Esophagus squamous epithelium (tissue), 5 donors: ENCODE measurements around the gene RHEX. TPM values are rescaled to one million over a fixed set of nuclear protein-coding genes. Genes with fewer than 3 reads are reported as not detected.

Source experiments
- DNase-seq: peaks from one replicate; lab custom pipeline; 2025; lab: John Stamatoyannopoulos, UW
- H3K27ac ChIP-seq, 4 donors: fragments of 200-600 bp; sonication (generic); one replicate each; pipeline ENCODE4 v1.5.1; 2016 to 2019; ENCODE audit warnings: mild to moderate bottlenecking in 1 of 4
- H3K27me3 ChIP-seq, 4 donors: fragments of 200-600 bp; sonication (generic); 1 replicate in 3 of 4; 2 replicates in 1 of 4; pipeline versions ENCODE4 v1.5.1 to v1.6.0; 2017 to 2021; ENCODE audit warnings: antibody characterized with exemption in 1 of 4
- H3K36me3 ChIP-seq, 3 donors: fragments of 200-600 bp; sonication (generic); one replicate each; pipeline ENCODE4 v1.5.1; 2016 to 2019
- H3K4me1 ChIP-seq, 3 donors: fragments of 200-600 bp; sonication (generic); one replicate each; pipeline ENCODE4 v1.5.1; 2017 to 2019
- H3K4me3 ChIP-seq, 4 donors: fragments of 200-600 bp; sonication (generic); 1 replicate in 3 of 4; 2 replicates in 1 of 4; pipeline ENCODE4 v1.5.1; 2016 to 2019; ENCODE audit warnings: mild to moderate bottlenecking in 2 of 4, moderate library complexity in 1 of 4
- H3K9me3 ChIP-seq, 3 donors: fragments of 200-600 bp; sonication (generic); one replicate each; pipeline ENCODE4 v1.5.1; 2016 to 2019
- POLR2A ChIP-seq, 4 donors: fragments of 450-650 bp; IDR thresholded peaks; one replicate each; pipeline ENCODE4 v1.6.1; 2017; ENCODE audit warnings: antibody characterized with exemption in 4 of 4, mild to moderate bottlenecking in 4 of 4, moderate library complexity in 3 of 4
- WGBS, 2 donors: methylation state at CpG; one replicate each; pipeline ENCODE4 v1.1.5; 2018; 5-methylcytosine and 5-hydroxymethylcytosine counted together
- intact Hi-C: fragments of 100-400 bp; cut with DNase I; formaldehyde crosslinking; loops from one replicate; pipeline ENCODE4 v1.15.0; 2022
- total RNA-seq, 4 donors: library from RNA; depleted of rRNA; stranded (reverse); fragments of >200 nt; gene quantifications; one replicate each; pipeline ENCODE4 v1.1.0, GENCODE V29; 2016
- TF ChIP-seq, protein P1 (sequence below), 6 experiments: fragments of 450-650 bp in 4 of 6; fragments of 200-600 bp in 2 of 6; sonication (generic) in 2 of 6; IDR thresholded peaks; one replicate each; pipeline ENCODE4 v1.5.1; 2016 to 2019; ENCODE audit warnings: antibody characterized with exemption in 6 of 6, mild to moderate bottlenecking in 4 of 6, moderate library complexity in 4 of 6
- donor health status: DM: yes; HTN: yes; CAD: no.

The RHEX gene
- total RNA-seq, 4 donors from 2014 or later: 0.72 to 21.9 (median 4.5) TPM; not detected in 1

DNA sequence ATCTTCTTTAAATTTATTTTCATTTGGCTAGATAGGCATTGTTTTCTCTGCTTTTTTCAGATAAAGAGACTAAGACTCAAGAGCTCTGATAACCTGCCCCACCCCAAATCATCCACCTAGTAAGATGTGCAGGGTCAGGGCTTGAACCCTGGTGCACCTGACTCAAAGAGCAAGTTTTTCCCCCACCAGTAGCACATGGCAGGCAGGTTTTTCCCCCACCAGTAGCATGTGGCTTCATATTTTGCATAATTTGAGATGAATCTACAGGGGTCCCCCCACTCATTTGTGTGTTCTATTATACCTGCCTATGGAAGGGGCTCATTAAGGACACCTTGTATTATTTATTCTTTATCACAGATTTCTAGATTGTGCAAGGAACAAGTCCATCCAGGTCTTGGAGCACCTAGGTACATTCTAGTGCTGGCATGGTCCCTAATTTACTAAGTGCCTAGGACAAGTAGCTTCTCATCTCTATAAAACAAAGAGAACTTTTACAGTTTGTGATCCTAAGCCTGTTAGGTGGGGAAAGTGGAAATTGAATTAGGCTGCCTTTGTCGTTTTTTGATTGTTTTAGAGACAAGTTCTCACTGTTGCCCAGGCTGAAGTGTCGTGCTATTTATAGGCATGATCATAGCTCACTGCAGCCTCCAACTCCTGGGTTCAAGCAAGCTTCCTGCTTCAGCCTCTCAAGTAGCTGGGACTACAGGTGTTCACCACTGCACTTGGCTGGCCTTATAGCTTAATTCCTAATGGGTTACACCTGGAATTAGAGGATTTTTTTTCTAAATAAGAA lies 16.1 kb upstream of the RHEX start:
- H3K4me1 ChIP-seq: peaks cover 0 to 41% (median 0%) of the 10 kb centered on the region in 3 donors
- TF ChIP-seq POLR2A (IDR thresholded peaks at IDR 0.05): no peak
- TF ChIP-seq, protein P1, sequence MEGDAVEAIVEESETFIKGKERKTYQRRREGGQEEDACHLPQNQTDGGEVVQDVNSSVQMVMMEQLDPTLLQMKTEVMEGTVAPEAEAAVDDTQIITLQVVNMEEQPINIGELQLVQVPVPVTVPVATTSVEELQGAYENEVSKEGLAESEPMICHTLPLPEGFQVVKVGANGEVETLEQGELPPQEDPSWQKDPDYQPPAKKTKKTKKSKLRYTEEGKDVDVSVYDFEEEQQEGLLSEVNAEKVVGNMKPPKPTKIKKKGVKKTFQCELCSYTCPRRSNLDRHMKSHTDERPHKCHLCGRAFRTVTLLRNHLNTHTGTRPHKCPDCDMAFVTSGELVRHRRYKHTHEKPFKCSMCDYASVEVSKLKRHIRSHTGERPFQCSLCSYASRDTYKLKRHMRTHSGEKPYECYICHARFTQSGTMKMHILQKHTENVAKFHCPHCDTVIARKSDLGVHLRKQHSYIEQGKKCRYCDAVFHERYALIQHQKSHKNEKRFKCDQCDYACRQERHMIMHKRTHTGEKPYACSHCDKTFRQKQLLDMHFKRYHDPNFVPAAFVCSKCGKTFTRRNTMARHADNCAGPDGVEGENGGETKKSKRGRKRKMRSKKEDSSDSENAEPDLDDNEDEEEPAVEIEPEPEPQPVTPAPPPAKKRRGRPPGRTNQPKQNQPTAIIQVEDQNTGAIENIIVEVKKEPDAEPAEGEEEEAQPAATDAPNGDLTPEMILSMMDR (IDR thresholded peaks at IDR 0.05): no peak
- H3K27ac ChIP-seq: peak overlapping the region in 1 of 4 donors; percentile 2
- no peaks in the 10 kb centered on the region for H3K9me3 ChIP-seq
- intact Hi-C loops: no loop called here
- 4 to 16% methylated on average over 2 of the region's 2 CpGs for WGBS, 2 donors
- no peaks in the 10 kb centered on the region for H3K36me3 ChIP-seq
- DNase-seq: no peak
- no peak overlapping the region for H3K4me3 ChIP-seq
- peaks cover 0 to 17% (median 0%) of the 10 kb centered on the region in 4 donors for H3K27me3 ChIP-seq

DNA sequence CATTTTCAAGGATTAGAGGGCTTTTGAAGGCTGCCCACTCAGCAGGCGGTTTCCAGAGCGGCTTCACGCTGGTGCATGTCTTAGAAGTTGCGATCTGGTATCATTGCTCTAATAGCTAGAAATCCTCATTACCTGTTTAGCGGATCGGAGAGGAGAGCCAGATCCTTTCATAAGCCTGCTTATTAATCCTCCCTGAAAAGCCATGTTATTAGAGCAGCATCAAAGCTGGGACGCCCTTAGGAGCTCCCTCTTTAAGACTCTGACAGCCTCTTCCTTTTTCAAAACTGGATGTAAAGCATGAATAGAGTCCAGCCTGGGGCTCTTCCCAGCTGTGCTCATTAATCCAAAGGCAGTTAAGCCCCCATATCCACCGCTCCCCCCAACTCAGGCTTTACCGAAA lies 15.4 kb upstream of the RHEX start:
- 40 to 51% methylated on average over 9 of the region's 9 CpGs for WGBS, 2 donors
- Histone ChIP-seq H3K9me3 (no peaks in the 10 kb centered on the region), H3K27me3 (peaks cover 0 to 17% (median 0%) of the 10 kb centered on the region in 4 donors), H3K36me3 (no peaks in the 10 kb centered on the region), H3K4me1 (peaks cover 0 to 41% (median 0%) of the 10 kb centered on the region in 3 donors), H3K27ac (peak overlapping the region in 1 of 4 donors; percentile 2), H3K4me3 (no peak overlapping the region)
- intact Hi-C loops: no loop called here
- DNase-seq: no peak
- no peak for TF ChIP-seq POLR2A (IDR thresholded peaks at IDR 0.05)
- TF ChIP-seq, protein P1 (IDR thresholded peaks at IDR 0.05): no peak

DNA sequence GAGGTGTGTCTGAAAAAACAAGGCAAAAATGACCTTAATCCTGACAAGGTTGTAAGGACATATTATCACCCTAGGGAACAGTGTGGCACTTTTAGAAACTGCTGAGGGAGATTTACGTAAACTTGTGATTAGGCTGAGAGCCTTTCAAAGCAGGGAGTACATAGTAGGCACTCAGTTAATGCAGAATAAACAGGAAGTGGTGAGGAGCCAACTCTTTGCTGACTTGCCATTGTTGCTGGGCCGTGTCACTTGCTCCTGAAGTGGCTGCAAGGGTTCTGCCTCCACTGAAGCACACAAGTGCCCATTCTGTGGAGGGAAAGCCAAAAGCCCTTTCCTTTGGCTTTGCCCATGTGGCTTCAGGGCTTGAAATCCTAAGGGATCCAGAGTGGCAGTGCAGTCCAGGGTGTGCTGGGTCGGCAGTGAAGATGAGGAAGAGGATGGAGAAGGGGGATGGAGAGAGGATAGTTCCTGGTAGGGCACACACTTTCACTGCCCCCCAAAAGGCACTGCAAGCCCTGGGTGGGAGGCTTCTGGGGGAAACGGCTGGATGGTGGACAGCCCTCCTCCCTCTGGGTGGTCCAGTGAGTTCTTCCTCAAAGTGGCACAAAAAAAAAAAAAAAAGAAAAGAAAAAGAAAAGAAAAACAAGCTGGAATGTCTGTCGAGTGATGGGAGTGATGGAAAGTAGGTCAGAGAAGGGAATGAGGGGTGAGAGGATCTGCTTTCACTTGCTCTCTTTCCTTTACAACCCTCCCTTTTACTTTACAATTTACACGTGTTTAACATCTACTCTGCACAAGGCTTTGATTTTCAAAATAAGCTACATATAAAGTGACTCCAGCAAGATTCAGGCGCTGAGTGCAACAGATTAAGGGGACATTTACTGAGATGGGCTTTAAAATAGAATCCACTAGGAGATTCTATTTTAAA lies 13.7 kb upstream of the RHEX start:
- peaks cover 0 to 36% (median 0%) of the 10 kb centered on the region in 3 donors for H3K4me1 ChIP-seq
- H3K27ac ChIP-seq: no peak overlapping the region
- WGBS, 2 donors: 42 to 47% methylated on average over 6 to 7 of the region's 7 CpGs
- H3K27me3 ChIP-seq: peaks cover 0 to 22% (median 0%) of the 10 kb centered on the region in 4 donors
- no peak overlapping the region for H3K4me3 ChIP-seq
- no peak for DNase-seq
- TF ChIP-seq POLR2A (IDR thresholded peaks at IDR 0.05): no peak
- TF ChIP-seq, protein P1 (IDR thresholded peaks at IDR 0.05): no peak
- H3K9me3 ChIP-seq: no peaks in the 10 kb centered on the region
- intact Hi-C loops: no loop called here
- H3K36me3 ChIP-seq: no peaks in the 10 kb centered on the region

DNA sequence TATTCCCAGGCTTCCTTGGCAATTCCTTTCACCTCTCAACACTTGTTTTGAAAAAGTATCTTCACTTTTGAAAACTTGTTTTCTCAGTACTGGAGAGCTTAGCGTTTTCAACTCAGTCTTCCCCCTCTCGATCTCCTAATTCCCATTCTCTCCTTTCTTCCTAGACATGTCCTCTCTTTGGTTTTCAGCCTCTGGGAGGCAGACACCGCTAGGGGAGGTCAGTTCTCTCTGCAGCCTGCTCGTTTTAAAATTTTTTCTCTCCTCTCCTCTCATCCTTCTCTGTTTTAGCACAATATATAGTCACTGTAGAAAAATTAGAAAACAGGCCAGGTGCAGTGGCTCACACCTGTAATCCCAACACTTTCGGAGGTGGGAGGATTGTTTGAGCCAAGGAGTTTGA lies 12.6 kb upstream of the RHEX start:
- no peak overlapping the region for H3K27ac ChIP-seq
- 54 to 56% methylated on average over 5 of the region's 5 CpGs for WGBS, 2 donors
- no peak for DNase-seq
- no peak overlapping the region for H3K4me3 ChIP-seq
- peaks cover 0 to 22% (median 0%) of the 10 kb centered on the region in 4 donors for H3K27me3 ChIP-seq
- peaks cover 0 to 26% (median 0%) of the 10 kb centered on the region in 3 donors for H3K4me1 ChIP-seq
- intact Hi-C loops: no loop called here
- no peaks in the 10 kb centered on the region for H3K9me3 ChIP-seq
- TF ChIP-seq, protein P1 (IDR thresholded peaks at IDR 0.05): no peak
- no peak for TF ChIP-seq POLR2A (IDR thresholded peaks at IDR 0.05)
- H3K36me3 ChIP-seq: no peaks in the 10 kb centered on the region
